K562 (cell line): ENCODE data around the gene TRDN. TPM values are rescaled to one million over a fixed set of nuclear protein-coding genes. Genes with fewer than 3 reads are reported as not detected.

Source experiments
- ATAC-seq: fragments of 200-7000 bp; cut with Tn5 transposase; 3 replicates; pipeline ENCODE4 v1.9.1; 2020; ENCODE audit warnings: moderate library complexity
- BruUV-seq: library from RNA; stranded (reverse); fragments of 400-500 nt; replicated peaks from 2 replicates; lab custom pipeline; 2021; lab: Mats Ljungman, UMichigan
- CTCF ChIA-PET: fragments of 300-600 bp; formaldehyde crosslinking; extraction: SDS; loops from one replicate; lab custom pipeline; 2021; ENCODE audit warnings: low intra/inter-chr PET ratio; lab: Yijun Ruan, JAX
- POLR2A ChIA-PET: fragments of 300-600, 350-650 bp; sonication (Branson Sonifier 250); formaldehyde crosslinking; extraction: SDS; loops from one replicate; lab custom pipeline; 2021; ENCODE audit warnings: antibody characterized with exemption, inconsistent platforms; lab: Yijun Ruan, JAX
- DNase-seq, 4 experiments: peaks; one replicate each; pipeline versions ENCODE4 v3.0.0 to v3.0.0-alpha.2; 2011 to 2018; ENCODE audit warnings: low spot score in 3 of 4, mixed read lengths in 3 of 4; ENCODE audit errors: extremely low read depth in 1 of 4
- FAIRE-seq: peaks from 2 replicates; lab custom pipeline; 2011; peaks lifted over from hg19 to GRCh38; lab: Jason Lieb, UNC
- H2AFZ ChIP-seq: 2 replicates; pipeline ENCODE4 v1.6.0; 2011; ENCODE audit warnings: low read depth, low read length, control low read depth, inconsistent platforms
- H3K27ac ChIP-seq: fragments of 200-600 bp; 3 replicates; pipeline ENCODE4 v1.8.0; 2011; ENCODE audit warnings: low read depth, mild to moderate bottlenecking, control low read depth, inconsistent platforms, low read length, moderate library complexity, mixed read lengths; ENCODE audit errors: extremely low read depth
- H3K27me3 ChIP-seq, 2 experiments: fragments of 300-600 bp in 1 of 2; 2 replicates in 1 of 2; 3 replicates in 1 of 2; pipeline versions ENCODE4 v1.6.0 to v1.8.0; 2011; ENCODE audit warnings: inconsistent platforms in 2 of 2, low read length in 2 of 2, mild to moderate bottlenecking in 1 of 2, mixed read lengths in 1 of 2, moderate library complexity in 1 of 2; ENCODE audit not compliant: control insufficient read depth in 2 of 2, insufficient read depth in 2 of 2
- H3K36me3 ChIP-seq: fragments of 300-600 bp; 3 replicates; pipeline ENCODE4 v1.8.0; 2011; ENCODE audit warnings: mild to moderate bottlenecking, low read length, inconsistent platforms; ENCODE audit not compliant: control insufficient read depth, insufficient read depth
- H3K4me1 ChIP-seq, 2 experiments: fragments of 200-600 bp in 1 of 2; replicated peaks in 1 of 2; 2 replicates in 1 of 2; 3 replicates in 1 of 2; pipeline versions ENCODE4 v1.5.1 to v1.8.0; 2011; ENCODE audit warnings: inconsistent platforms in 2 of 2, low read length in 2 of 2, mild to moderate bottlenecking in 1 of 2, mixed read lengths in 1 of 2, moderate library complexity in 1 of 2; ENCODE audit not compliant: control insufficient read depth in 2 of 2, insufficient read depth in 2 of 2
- H3K4me2 ChIP-seq: 2 replicates; pipeline ENCODE4 v1.6.1; 2011; ENCODE audit warnings: low read length, control low read depth, inconsistent platforms, mixed read lengths; ENCODE audit not compliant: insufficient read depth
- H3K4me3 ChIP-seq: fragments of 200-600 bp; sonication (generic), shearing (Covaris generic); 2 replicates; pipeline ENCODE4 v1.5.1; 2016; ENCODE audit warnings: control low read depth, inconsistent platforms
- H3K79me2 ChIP-seq: fragments of 200-600 bp; 3 replicates; pipeline ENCODE4 v1.8.0; 2011; ENCODE audit warnings: low read length, inconsistent platforms; ENCODE audit not compliant: control insufficient read depth, insufficient read depth
- H3K9ac ChIP-seq, 2 experiments: 2 replicates each; pipeline versions ENCODE4 v1.6.0 to v1.6.1; 2011; ENCODE audit warnings: low read depth in 2 of 2, low read length in 2 of 2, control low read depth in 1 of 2, inconsistent platforms in 1 of 2, mild to moderate bottlenecking in 1 of 2, mixed read lengths in 1 of 2; ENCODE audit not compliant: insufficient read depth in 1 of 2
- H3K9me1 ChIP-seq: one replicate; pipeline ENCODE4 v1.6.0; 2011; ENCODE audit warnings: inconsistent platforms, mild to moderate bottlenecking, low read length, moderate library complexity; ENCODE audit not compliant: control insufficient read depth, insufficient read depth
- H3K9me3 ChIP-seq: replicated peaks from 2 replicates; pipeline ENCODE4 v1.5.1; 2011; ENCODE audit warnings: low read depth, low read length, inconsistent platforms; ENCODE audit not compliant: control insufficient read depth, insufficient read depth
- H4K20me1 ChIP-seq: replicated peaks from 2 replicates; pipeline ENCODE4 v1.6.1; 2011; ENCODE audit warnings: low read length, inconsistent platforms, mixed read lengths; ENCODE audit not compliant: control insufficient read depth, insufficient read depth
- ESRRA ChIP-seq: fragments of 450-650 bp; IDR thresholded peaks from 2 replicates; pipeline ENCODE4 v1.6.1; 2014; ENCODE audit warnings: low read depth, mild to moderate bottlenecking, moderate library complexity, borderline replicate concordance
- JUNB ChIP-seq: fragments of 450-650 bp; formaldehyde crosslinking; conservative IDR thresholded peaks from 2 replicates; pipeline ENCODE4 v1.4.0; 2020; ENCODE audit warnings: mild to moderate bottlenecking
- MAFF ChIP-seq: IDR thresholded peaks from 2 replicates; pipeline ENCODE4 v1.6.1; 2012; ENCODE audit warnings: low read length, improper control_type of control experiment
- NR0B1 ChIP-seq: fragments of 450-650 bp; IDR thresholded peaks from one replicate; pipeline ENCODE4 v1.6.1; 2018; ENCODE audit warnings: mild to moderate bottlenecking, moderate library complexity; ENCODE audit not compliant: partially characterized antibody
- PBX2 ChIP-seq, 2 experiments: IDR thresholded peaks in 1 of 2; conservative IDR thresholded peaks in 1 of 2; 2 replicates each; pipeline ENCODE4 v1.6.1; 2016; ENCODE audit warnings: low read depth in 2 of 2, mild to moderate bottlenecking in 1 of 2, missing compliant biosample characterization in 1 of 2, missing genetic modification characterization in 1 of 2, moderate library complexity in 1 of 2
- POLR2H ChIP-seq: IDR thresholded peaks from 2 replicates; pipeline ENCODE4 v1.6.1; 2016; ENCODE audit warnings: missing genetic modification characterization, low read depth, mild to moderate bottlenecking, control low read depth, missing compliant biosample characterization, moderate library complexity
- SAFB2 ChIP-seq: fragments of 200-400 bp; formaldehyde crosslinking; IDR thresholded peaks from 2 replicates; pipeline ENCODE4 v1.6.1; 2018; ENCODE audit warnings: borderline replicate concordance, low read length, low read depth, moderate library complexity; ENCODE audit not compliant: severe bottlenecking
- SIN3A ChIP-seq, 2 experiments: fragments of 150-350 bp in 1 of 2; IDR thresholded peaks; 2 replicates each; pipeline ENCODE4 v1.6.1; 2011 to 2016; ENCODE audit warnings: borderline replicate concordance in 2 of 2, low read depth in 2 of 2, low read length in 2 of 2, mild to moderate bottlenecking in 2 of 2, moderate library complexity in 2 of 2; ENCODE audit not compliant: control insufficient read depth in 1 of 2
- SMAD1 ChIP-seq: fragments of 150-350 bp; IDR thresholded peaks from 2 replicates; pipeline ENCODE4 v1.6.1; 2014; ENCODE audit warnings: low read length, low read depth; ENCODE audit not compliant: partially characterized antibody
- TFAP4 ChIP-seq: sonication (generic); formaldehyde crosslinking; IDR thresholded peaks from 2 replicates; pipeline ENCODE4 v1.8.0; 2022; ENCODE audit warnings: missing genetic modification reagents, mild to moderate bottlenecking, moderate library complexity, borderline replicate concordance
- ZFX ChIP-seq: sonication (generic); formaldehyde crosslinking; IDR thresholded peaks from 2 replicates; pipeline ENCODE4 v1.8.0; 2022; ENCODE audit warnings: mild to moderate bottlenecking, missing genetic modification reagents, moderate library complexity
- ZNF282 ChIP-seq: sonication (generic); formaldehyde crosslinking; IDR thresholded peaks from 2 replicates; pipeline ENCODE4 v1.8.1; 2023; ENCODE audit warnings: missing genetic modification reagents
- WGBS: fragments of 100-300 bp; shearing (Covaris generic); methylation state at CpG from one replicate; pipeline ENCODE4 v1.1.6; 2016; ENCODE audit warnings: low coverage, mixed read lengths; ENCODE audit not compliant: insufficient coverage; ENCODE audit errors: missing lambda C conversion rate; 5-methylcytosine and 5-hydroxymethylcytosine counted together
- in situ Hi-C: fragments of 300-500 bp; cut with MboI; formaldehyde crosslinking; loops from 4 replicates; pipeline ENCODE4 v1.15.0; 2018; ENCODE audit warnings: inconsistent platforms, mixed read lengths
- intact Hi-C: fragments of 100-400 bp; cut with micrococcal nuclease; formaldehyde crosslinking; loops from 2 replicates; pipeline ENCODE4 v1.14.2; 2022
- polyA plus RNA-seq, 8 experiments: library from polyadenylated mRNA; depleted of rRNA in 4 of 8; stranded (reverse) in 5 of 8; unstranded in 3 of 8; fragments of >200 nt; fragmentation: Nextera tagmentation in 2 of 8; fragmentation: Illumina TruSeq in 1 of 8; extraction: Ambion mirVana in 2 of 8; extraction: Trizol in 1 of 8; gene quantifications; 2 replicates each; pipeline versions ENCODE4 v1.2.1 to v1.2.3, GENCODE V29; 2011 to 2014; ENCODE audit warnings: inconsistent platforms in 1 of 8, missing spikeins in 1 of 8
- total RNA-seq, 7 experiments: library from RNA; depleted of rRNA in 6 of 7; stranded (reverse); fragments of >200 nt in 6 of 7; fragmentation: Illumina TruSeq in 2 of 7; extraction: Trizol in 2 of 7; gene quantifications; 2 replicates each; pipeline versions ENCODE4 v1.2.1 to v1.2.3, GENCODE V29; 2011 to 2021; ENCODE audit warnings: low replicate concordance in 1 of 7

The TRDN gene
- total and polyA plus RNA-seq, 9 of the 15 experiments (the other 6 are each of a cell fraction or from before 2014, with no cell fraction given), result 0.05 to 0.50 (median 0.16) TPM

- no peak for DNase-seq
- Histone ChIP-seq H3K36me3 (no peaks in the 10 kb centered on the region), H2AFZ (no peak overlapping the region), H3K9me3 (no peaks in the 10 kb centered on the region), H3K4me1 (no peaks in the 10 kb centered on the region; a peak in 1 of 5 replicates), H3K9ac (no peak overlapping the region), H3K27ac (no peak overlapping the region), H3K4me2 (no peak overlapping the region), H3K9me1 (no peaks in the 10 kb centered on the region), H3K4me3 (no peak overlapping the region), H3K79me2 (no peaks in the 10 kb centered on the region), H3K27me3 (no peaks in the 10 kb centered on the region), H4K20me1 (no peaks in the 10 kb centered on the region)
- no TSS peak for BruUV-seq
- WGBS, result 14% methylated on average over 1 of the region's 1 CpG
- no peak for FAIRE-seq
- intact Hi-C loops (no loop called here), in situ Hi-C loops (no loop called here)
- TF ChIP-seq JUNB (CRISPR knock-in tag), result no peak
- TF ChIP-seq MAFF, result no peak
- TF ChIP-seq ZNF282 (CRISPR knock-in tag), result no peak
- no peak for TF ChIP-seq ESRRA
- TF ChIP-seq PBX2 (CRISPR knock-in tag; IDR thresholded peaks at IDR 0.05; ENCODE audit: low read depth), result no peak
- no peak for TF ChIP-seq PBX2 (tag; conservative IDR thresholded peaks at IDR 0.05; ENCODE audit: low read depth)
- no peak for TF ChIP-seq SIN3A (IDR thresholded peaks at IDR 0.05; ENCODE audit: borderline replicate concordance in 2 of 2, control insufficient read depth in 1 of 2, low read depth in 2 of 2, low read length in 2 of 2)
- no peak for TF ChIP-seq POLR2H (tag)
- TF ChIP-seq TFAP4 (CRISPR knock-in tag), result no peak
- TF ChIP-seq ZFX (CRISPR knock-in tag), result no peak
- TF ChIP-seq SMAD1, result no peak
- TF ChIP-seq SAFB2, result no peak
- no peak for TF ChIP-seq NR0B1
- no peak for ATAC-seq
- POLR2A ChIA-PET, result interaction anchor here (0.8 kb wide), 1 partner anchor 11 kb away, joined by 4 read pairs; no protein-coding TSS in a partner anchor
- CTCF ChIA-PET, result no interaction called here
Observed at GRCh38 chr6:123589317-123589716, 47.4 kb downstream of the TRDN start.
